Ovary (tissue), 10 donors: ENCODE data around the gene CCL21. TPM values are rescaled to one million over a fixed set of nuclear protein-coding genes. Genes with fewer than 3 reads are reported as not detected.
"Not testable (repeated sequence)": the region's sequence is repeated elsewhere in the genome, so short reads cannot be mapped to it uniquely, and the experiment has no call there.

Source experiments
- DNase-seq, 5 donors: peaks; one replicate each; pipeline ENCODE4 v3.0.0-alpha.2; 2019 to 2020
- H3K27ac ChIP-seq, 2 donors: fragments of 200-600 bp; one replicate each; pipeline versions ENCODE4 v1.5.1 to v1.8.0; 2019 to 2022
- H3K27me3 ChIP-seq: fragments of 200-600 bp; one replicate; pipeline ENCODE4 v1.8.0; 2022
- H3K36me3 ChIP-seq: fragments of 200-600 bp; sonication (generic); one replicate; pipeline ENCODE4 v1.5.1; 2019
- H3K4me1 ChIP-seq: one replicate; pipeline ENCODE4 v1.8.1; 2013; ENCODE audit warnings: mild to moderate bottlenecking, moderate library complexity; ENCODE audit not compliant: insufficient read depth
- H3K4me3 ChIP-seq: fragments of 200-600 bp; sonication (generic); one replicate; pipeline ENCODE4 v1.5.1; 2017
- H3K9me3 ChIP-seq, 2 donors: fragments of 200-600 bp in 1 of 2; sonication (generic) in 1 of 2; one replicate each; pipeline versions ENCODE4 v1.5.1 to v1.8.1; 2013 to 2019; ENCODE audit warnings: mild to moderate bottlenecking in 1 of 2, moderate library complexity in 1 of 2
- CTCF ChIP-seq, 3 donors: fragments of 450-650 bp in 2 of 3; fragments of 200-600 bp in 1 of 3; IDR thresholded peaks; one replicate each; pipeline versions ENCODE4 v1.5.1 to v1.8.0; 2016 to 2022; ENCODE audit warnings: antibody characterized with exemption in 3 of 3, mild to moderate bottlenecking in 1 of 3
- EP300 ChIP-seq: sonication (generic); formaldehyde crosslinking; IDR thresholded peaks from one replicate; pipeline ENCODE4 v1.6.1; 2017; ENCODE audit warnings: antibody characterized with exemption
- POLR2A ChIP-seq: fragments of 450-650 bp; IDR thresholded peaks from one replicate; pipeline ENCODE4 v1.6.1; 2017; ENCODE audit warnings: antibody characterized with exemption, mild to moderate bottlenecking, moderate library complexity
- WGBS, 3 donors: extraction: QIAGEN DNeasy Blood & Tissue Kit in 1 of 3; methylation state at CpG; one replicate each; pipeline versions ENCODE4 v1.1.5 to v1.1.7; 2013 to 2017; 5-methylcytosine and 5-hydroxymethylcytosine counted together
- intact Hi-C, 4 donors: fragments of 100-400 bp; cut with DNase I; formaldehyde crosslinking; loops; one replicate each; pipeline versions ENCODE4 v1.11.0 to v1.15.1; 2022 to 2023
- long read RNA-seq, 3 donors: library from polyadenylated mRNA in 2 of 3; unstranded in 2 of 3; transcript quantifications; one replicate each; pipeline ENCODE4 v2.0.0 and lab custom pipeline, GENCODE V29; 2021 to 2026
- polyA plus RNA-seq, 2 donors: library from polyadenylated mRNA; stranded (reverse); fragments of 200-250 nt in 1 of 2; fragments of 350-450 nt in 1 of 2; fragmentation: Illumina TruSeq in 1 of 2; extraction: RNeasy Lipid Tissue Mini Kit (QIAGEN cat#74804) in 1 of 2; gene quantifications; one replicate each; pipeline ENCODE4 v1.2.3, GENCODE V29; 2013 to 2014
- total RNA-seq, 7 donors: library from RNA; depleted of rRNA in 2 of 7; stranded (reverse); fragments of >200 nt in 2 of 7; fragmentation: NEBNext Ultra II Directional in 3 of 7; extraction: Animal tissue kit (Norgen Biotek cat#: 25700) in 3 of 7; gene quantifications; one replicate each; pipeline versions ENCODE4 v1.1.0 to v1.2.4, GENCODE V29; 2016 to 2023
- donor health status: DM: no; HTN: no; CAD: no; lungs with moderate emphysema.
- donor health status: DM: no; HTN: no; CAD: no.
- donor health status: Bipolar disorder and iron deficiency.
- donor health status: DM: yes; HTN: yes; CAD: no.
- donor health status: DM: no; HTN: no; CAD: no.
- donor health status: DM: yes; HTN: yes; CAD: no.

CCL21 gene
- 10 to 100 TPM in 5 of 7 donors, 1 to 10 TPM in 2; 1.5 to 83.6 (median 33.8) TPM for total RNA-seq
- polyA plus RNA-seq: 10 to 100 TPM; 39.9 to 52.0 TPM
- long read RNA-seq, donor 1: 0 reads
- long read RNA-seq, donor 2, transcript CCL21-201 (4 exons, 852 nt): major isoform, 20 of 23 reads
- long read RNA-seq, donor 2, partial matches to known transcripts: 0 of 23 reads
- long read RNA-seq, donor 2, other reads (novel, unspliced or antisense): 0 of 23 reads
- long read RNA-seq, donor 3, transcript CCL21-201 (4 exons, 852 nt): major isoform, 22 of 23 reads
- long read RNA-seq, donor 3, partial matches to known transcripts: 1 of 23 reads
- long read RNA-seq, donor 3, other reads (novel, unspliced or antisense): 0 of 23 reads

GRCh38 chr9:34710023-34710422, at the start of gene CCL21:
CCL21 (minus strand) TSS chr9:34710136; CDS start chr9:34710066, 70 bp downstream.
- Histone ChIP-seq H3K4me1 (peaks cover 3% of the 10 kb centered on the region), H3K9me3 (no peaks in the 10 kb centered on the region), H3K4me3 (no peak within 1 kb of the TSS), H3K36me3 (no peaks in the 10 kb centered on the region), H3K27ac (no peak within 1 kb of the TSS), H3K27me3 (no peaks in the 10 kb centered on the region)
- DNase-seq: peak; percentile 37 to 73 (median 59)
- TF ChIP-seq CTCF (IDR thresholded peaks at IDR 0.05): no peak
- no peak for TF ChIP-seq EP300
- no peak for TF ChIP-seq POLR2A
- WGBS, 3 donors: 46 to 56% (median 51%) methylated on average over 2 of the region's 2 CpGs
- intact Hi-C loops: no loop called here

- TF ChIP-seq POLR2A: no peak
- TF ChIP-seq CTCF (IDR thresholded peaks at IDR 0.05): no peak
- no peak for TF ChIP-seq EP300
- DNase-seq: no peak
- Histone ChIP-seq H3K36me3 (no peaks in the 10 kb centered on the region), H3K27ac (no peak overlapping the region), H3K4me3 (no peak overlapping the region), H3K27me3 (no peaks in the 10 kb centered on the region), H3K9me3 (no peaks in the 10 kb centered on the region), H3K4me1 (no peaks in the 10 kb centered on the region)
- intact Hi-C loops: no loop called here
- WGBS, 3 donors: 75 to 78% (median 77%) methylated on average over 13 of the region's 13 CpGs
Observed at GRCh38 chr9:34759432-34760134, 49.6 kb upstream of the CCL21 start.

GRCh38 chr9:34750320-34750719, 40.4 kb upstream of the CCL21 start:
- H3K36me3 ChIP-seq, intact Hi-C loops, H3K9me3 ChIP-seq, H3K27me3 ChIP-seq, DNase-seq, H3K4me3 ChIP-seq, H3K27ac ChIP-seq, H3K4me1 ChIP-seq: not testable (repeated sequence)
- 46 to 92% (median 47%) methylated on average over 2 of the region's 2 CpGs for WGBS, 3 donors

GRCh38 chr9:34746526-34746925, 36.6 kb upstream of the CCL21 start:
- H3K4me3 ChIP-seq: no peak overlapping the region
- no peaks in the 10 kb centered on the region for H3K36me3 ChIP-seq
- no peaks in the 10 kb centered on the region for H3K27me3 ChIP-seq
- intact Hi-C loops: no loop called here
- TF ChIP-seq CTCF (IDR thresholded peaks at IDR 0.05) (no peak), EP300 (no peak), POLR2A (no peak)
- H3K9me3 ChIP-seq: no peaks in the 10 kb centered on the region
- no peaks in the 10 kb centered on the region for H3K4me1 ChIP-seq
- H3K27ac ChIP-seq: no peak overlapping the region
- no peak for DNase-seq
